AG10803 (cell line): ENCODE results near the gene MPHOSPH6.

Source experiments
- DNase-seq: peaks from one replicate; pipeline ENCODE4 v3.0.0; 2010; ENCODE audit warnings: low read depth
- H3K4me3 ChIP-seq: 2 replicates; pipeline ENCODE4 v1.5.1; 2011; ENCODE audit warnings: mild to moderate bottlenecking, low read length, control low read depth
- CTCF ChIP-seq: conservative IDR thresholded peaks from 2 replicates; pipeline ENCODE4 v1.5.1; 2011; ENCODE audit warnings: mild to moderate bottlenecking, low read length, control low read depth, inconsistent platforms

Gene MPHOSPH6

GRCh38 chr16:82175627-82176026, 5.6 kb upstream of the MPHOSPH6 start:
- H3K4me3 ChIP-seq: no peak overlapping the region
- no peak for DNase-seq
- no peak for TF ChIP-seq CTCF

DNA sequence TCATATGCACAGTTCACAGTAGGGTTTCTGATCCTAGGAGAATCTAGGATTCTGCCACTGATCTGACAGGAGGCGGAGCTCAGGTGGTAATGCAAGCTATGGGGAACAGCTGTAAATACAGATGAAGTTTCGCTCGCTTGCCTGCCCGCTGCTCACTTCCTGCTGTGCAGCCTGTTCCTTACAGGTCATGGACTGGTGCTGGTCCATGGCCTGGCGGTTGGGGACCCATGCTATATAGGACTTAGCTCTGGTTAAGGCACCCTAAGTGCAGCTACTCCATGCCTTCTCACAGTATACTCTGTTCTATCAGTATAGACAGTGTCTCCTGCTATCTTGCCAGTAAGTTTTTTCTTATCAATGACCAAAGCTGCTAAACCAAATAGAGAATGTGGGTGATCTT, 2.4 kb downstream of the MPHOSPH6 start:
- DNase-seq: no peak
- no peak for TF ChIP-seq CTCF
- no peak overlapping the region for H3K4me3 ChIP-seq

- no peak for DNase-seq
- TF ChIP-seq CTCF: no peak
These were observed 9.8 kb downstream of the MPHOSPH6 start for GRCh38 chr16:82160226-82160625.

DNA sequence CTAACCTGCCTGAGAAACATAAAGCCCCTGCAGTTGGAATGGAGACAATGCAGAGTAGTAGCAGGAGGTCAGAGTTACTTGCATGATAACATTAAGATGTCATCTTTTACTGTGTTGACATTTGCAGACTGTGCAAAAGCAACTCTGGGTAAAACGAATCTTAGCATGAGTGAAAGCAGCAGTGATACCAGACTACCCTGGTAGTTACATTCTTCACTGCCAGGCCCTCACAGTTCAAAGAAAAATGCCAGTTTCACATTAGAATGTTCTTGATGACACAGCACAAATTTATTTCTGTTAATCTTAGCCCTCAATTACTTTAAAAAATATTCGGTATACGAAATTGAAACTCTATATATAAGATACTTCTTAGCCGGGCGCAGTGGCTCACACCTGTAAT, 12.2 kb downstream of the MPHOSPH6 start:
- DNase-seq: peak; percentile 9
- TF ChIP-seq CTCF: no peak
- H3K4me3 ChIP-seq: no peak overlapping the region

More at GRCh38 chr16:82160226-82160625, 9.8 kb downstream of the MPHOSPH6 start:
- H3K4me3 ChIP-seq: no peak overlapping the region

DNA sequence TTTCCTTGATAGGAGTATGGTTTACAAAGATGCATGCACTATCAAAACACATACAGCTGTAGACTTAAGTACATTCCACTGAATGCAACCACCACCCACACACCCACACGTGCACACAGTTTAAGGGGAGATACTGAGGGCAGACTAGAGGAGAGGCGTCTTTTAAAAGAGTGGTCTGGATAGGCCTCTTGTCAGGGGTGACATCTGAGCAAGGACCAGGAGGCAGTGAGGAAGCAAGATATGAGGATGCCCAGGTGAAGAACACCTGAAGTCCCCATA, 12.6 kb downstream of the MPHOSPH6 start:
- no peak for DNase-seq
- TF ChIP-seq CTCF: no peak
- no peak overlapping the region for H3K4me3 ChIP-seq

GRCh38 chr16:82156761-82157533, 13.1 kb downstream of the MPHOSPH6 start:
- H3K4me3 ChIP-seq: no peak overlapping the region
- DNase-seq: peak; percentile 69

More at GRCh38 chr16:82156761-82157533, 13.1 kb downstream of the MPHOSPH6 start:
- no peak for TF ChIP-seq CTCF
